ENCODE data around the gene PHPT1. TPM values are rescaled to one million over a fixed set of nuclear protein-coding genes. Genes with fewer than 3 reads are reported as not detected.
A peak's percentile ranks its signal among the peaks of the same experiment; 100 is the strongest.

Gene PHPT1
- total RNA-seq, 2 donors from 2014 or later: 107 to 122 TPM

GRCh38 chr9:136829412-136829811, 19.8 kb upstream of the PHPT1 start:
- Mint-ChIP-seq H3K27me3 (ENCODE audit: insufficient read depth) (no peaks in the 10 kb centered on the region), H3K4me1 (no peaks in the 10 kb centered on the region), H3K27ac (no peak overlapping the region), H3K4me3 (no peak overlapping the region), H3K9me3 (no peaks in the 10 kb centered on the region), H3K36me3 (ENCODE audit: low read depth) (peaks cover 55% of the 10 kb centered on the region)
- peak; percentile 40 for TF ChIP-seq CTCF (conservative IDR thresholded peaks at IDR 0.05)
- Histone ChIP-seq H3K9me3 (ENCODE audit: control insufficient read depth, low read length) (no peaks in the 10 kb centered on the region), H3K27ac (ENCODE audit: low read depth, low read length) (no peak overlapping the region), H3K27me3 (ENCODE audit: control insufficient read depth, insufficient read depth, low read length, poor library complexity, severe bottlenecking) (no peaks in the 10 kb centered on the region), H3K9ac (ENCODE audit: extremely low read depth, low read length, poor library complexity, severe bottlenecking) (no peak overlapping the region), H3K36me3 (ENCODE audit: control insufficient read depth, insufficient read depth, low read length) (peaks cover 77% of the 10 kb centered on the region), H3K4me3 (ENCODE audit: low read length) (no peak overlapping the region), H3K4me1 (ENCODE audit: control insufficient read depth, insufficient read depth, low read length) (no peaks in the 10 kb centered on the region)
- 95 to 96% methylated on average over 7 to 14 of the region's 14 CpGs for WGBS, 2 experiments (ENCODE audit: insufficient coverage in 1 of 2, insufficient read length in 1 of 2)
- no peak for DNase-seq

GRCh38 chr9:136829981-136830885, 19.0 kb upstream of the PHPT1 start:
- Histone ChIP-seq H3K4me1 (ENCODE audit: control insufficient read depth, insufficient read depth, low read length) (no peaks in the 10 kb centered on the region), H3K4me3 (ENCODE audit: low read length) (no peak overlapping the region), H3K9ac (ENCODE audit: extremely low read depth, low read length, poor library complexity, severe bottlenecking) (no peak overlapping the region), H3K36me3 (ENCODE audit: control insufficient read depth, insufficient read depth, low read length) (peaks cover 69% of the 10 kb centered on the region), H3K27me3 (ENCODE audit: control insufficient read depth, insufficient read depth, low read length, poor library complexity, severe bottlenecking) (no peaks in the 10 kb centered on the region), H3K9me3 (ENCODE audit: control insufficient read depth, low read length) (no peaks in the 10 kb centered on the region), H3K27ac (ENCODE audit: low read depth, low read length) (no peak overlapping the region)
- Mint-ChIP-seq H3K27me3 (ENCODE audit: insufficient read depth) (no peaks in the 10 kb centered on the region), H3K36me3 (ENCODE audit: low read depth) (peaks cover 50% of the 10 kb centered on the region), H3K9me3 (no peaks in the 10 kb centered on the region), H3K27ac (no peak overlapping the region), H3K4me3 (no peak overlapping the region), H3K4me1 (no peaks in the 10 kb centered on the region)
- TF ChIP-seq CTCF (conservative IDR thresholded peaks at IDR 0.05): no peak
- DNase-seq: no peak
- 93 to 94% methylated on average over 25 to 41 of the region's 41 CpGs for WGBS, 2 experiments (ENCODE audit: insufficient coverage in 1 of 2, insufficient read length in 1 of 2)

- Mint-ChIP-seq H3K9me3 (no peaks in the 10 kb centered on the region), H3K27ac (no peak overlapping the region), H3K36me3 (ENCODE audit: low read depth) (peaks cover 50% of the 10 kb centered on the region), H3K4me3 (no peak overlapping the region), H3K27me3 (ENCODE audit: insufficient read depth) (no peaks in the 10 kb centered on the region), H3K4me1 (no peaks in the 10 kb centered on the region)
- 93 to 94% methylated on average over 25 to 30 of the region's 30 CpGs for WGBS, 2 experiments (ENCODE audit: insufficient coverage in 1 of 2, insufficient read length in 1 of 2)
- Histone ChIP-seq H3K9me3 (ENCODE audit: control insufficient read depth, low read length) (no peaks in the 10 kb centered on the region), H3K27me3 (ENCODE audit: control insufficient read depth, insufficient read depth, low read length, poor library complexity, severe bottlenecking) (no peaks in the 10 kb centered on the region), H3K36me3 (ENCODE audit: control insufficient read depth, insufficient read depth, low read length) (peaks cover 61% of the 10 kb centered on the region), H3K9ac (ENCODE audit: extremely low read depth, low read length, poor library complexity, severe bottlenecking) (no peak overlapping the region), H3K4me1 (ENCODE audit: control insufficient read depth, insufficient read depth, low read length) (no peaks in the 10 kb centered on the region), H3K4me3 (ENCODE audit: low read length) (no peak overlapping the region), H3K27ac (ENCODE audit: low read depth, low read length) (no peak overlapping the region)
- no peak for TF ChIP-seq CTCF (conservative IDR thresholded peaks at IDR 0.05)
- no peak for DNase-seq
Observed at GRCh38 chr9:136831002-136831719, 18.0 kb upstream of the PHPT1 start.

All from endodermal cell (in vitro differentiated cells).